Mesothelial cell of epicardium (in vitro differentiated cells): ENCODE results near the gene UBA52. TPM values are rescaled to one million over a fixed set of nuclear protein-coding genes. Genes with fewer than 3 reads are reported as not detected.

Source experiments
- DNase-seq, 2 experiments: peaks; one replicate each; pipeline ENCODE4 v3.0.0; 2021; ENCODE audit warnings: low spot score in 2 of 2; ENCODE audit not compliant: unreplicated experiment in 2 of 2
- H3K27ac Mint-ChIP-seq: 2 replicates; pipeline ENCODE4 v1.8.0; 2021; ENCODE audit warnings: mixed read lengths
- H3K27me3 Mint-ChIP-seq: 2 replicates; pipeline ENCODE4 v1.8.0; 2021; ENCODE audit warnings: low read depth, mixed read lengths
- H3K36me3 Mint-ChIP-seq: 2 replicates; pipeline ENCODE4 v1.8.0; 2021; ENCODE audit warnings: mixed read lengths
- H3K4me1 Mint-ChIP-seq: 2 replicates; pipeline ENCODE4 v1.8.0; 2021; ENCODE audit warnings: mixed read lengths
- H3K4me3 Mint-ChIP-seq: 2 replicates; pipeline ENCODE4 v1.8.0; 2021; ENCODE audit warnings: mild to moderate bottlenecking, moderate library complexity, mixed read lengths
- H3K9me3 Mint-ChIP-seq: 2 replicates; pipeline ENCODE4 v1.8.0; 2021; ENCODE audit warnings: mixed read lengths
- total RNA-seq: library from RNA; stranded (reverse); gene quantifications from 3 replicates; pipeline ENCODE4 v1.2.1, GENCODE V29; 2021
- TF ChIP-seq, protein P1 (sequence below): fragments of 200-600 bp; sonication (generic); IDR thresholded peaks from one replicate; pipeline ENCODE4 v1.5.0; 2021; ENCODE audit warnings: antibody characterized with exemption; ENCODE audit not compliant: unreplicated experiment

The UBA52 gene
- total RNA-seq, 1 donor from 2014 or later, result 846 TPM

DNA sequence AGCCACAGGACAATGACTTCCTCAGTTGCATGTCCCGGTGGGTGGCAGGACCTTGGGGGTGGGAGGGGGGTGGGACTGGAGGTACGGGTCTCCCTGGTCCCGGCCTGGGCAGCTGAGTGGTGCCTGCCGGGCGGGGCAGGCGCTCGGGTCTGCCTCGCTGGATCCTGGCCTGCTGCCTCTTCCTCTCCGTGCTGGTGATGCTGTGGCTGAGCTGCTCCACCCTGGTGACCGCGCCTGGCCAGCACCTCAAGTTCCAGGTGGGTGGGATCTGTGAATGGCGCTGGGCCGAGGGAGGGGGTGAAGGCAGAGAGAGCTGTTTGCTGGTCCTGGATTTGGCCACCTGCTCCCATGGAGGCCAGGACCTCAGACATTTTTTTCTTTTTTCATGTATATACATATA, 46.6 kb downstream of the UBA52 start:
- peaks cover 49% of the 10 kb centered on the region for H3K27me3 Mint-ChIP-seq
- no peaks in the 10 kb centered on the region for H3K36me3 Mint-ChIP-seq
- DNase-seq, result no peak
- H3K4me1 Mint-ChIP-seq, result peaks cover 6% of the 10 kb centered on the region
- H3K9me3 Mint-ChIP-seq, result peaks cover 8% of the 10 kb centered on the region
- H3K4me3 Mint-ChIP-seq, result no peak overlapping the region
- no peak overlapping the region for H3K27ac Mint-ChIP-seq
- TF ChIP-seq, protein P1, sequence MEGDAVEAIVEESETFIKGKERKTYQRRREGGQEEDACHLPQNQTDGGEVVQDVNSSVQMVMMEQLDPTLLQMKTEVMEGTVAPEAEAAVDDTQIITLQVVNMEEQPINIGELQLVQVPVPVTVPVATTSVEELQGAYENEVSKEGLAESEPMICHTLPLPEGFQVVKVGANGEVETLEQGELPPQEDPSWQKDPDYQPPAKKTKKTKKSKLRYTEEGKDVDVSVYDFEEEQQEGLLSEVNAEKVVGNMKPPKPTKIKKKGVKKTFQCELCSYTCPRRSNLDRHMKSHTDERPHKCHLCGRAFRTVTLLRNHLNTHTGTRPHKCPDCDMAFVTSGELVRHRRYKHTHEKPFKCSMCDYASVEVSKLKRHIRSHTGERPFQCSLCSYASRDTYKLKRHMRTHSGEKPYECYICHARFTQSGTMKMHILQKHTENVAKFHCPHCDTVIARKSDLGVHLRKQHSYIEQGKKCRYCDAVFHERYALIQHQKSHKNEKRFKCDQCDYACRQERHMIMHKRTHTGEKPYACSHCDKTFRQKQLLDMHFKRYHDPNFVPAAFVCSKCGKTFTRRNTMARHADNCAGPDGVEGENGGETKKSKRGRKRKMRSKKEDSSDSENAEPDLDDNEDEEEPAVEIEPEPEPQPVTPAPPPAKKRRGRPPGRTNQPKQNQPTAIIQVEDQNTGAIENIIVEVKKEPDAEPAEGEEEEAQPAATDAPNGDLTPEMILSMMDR, result no peak

DNA sequence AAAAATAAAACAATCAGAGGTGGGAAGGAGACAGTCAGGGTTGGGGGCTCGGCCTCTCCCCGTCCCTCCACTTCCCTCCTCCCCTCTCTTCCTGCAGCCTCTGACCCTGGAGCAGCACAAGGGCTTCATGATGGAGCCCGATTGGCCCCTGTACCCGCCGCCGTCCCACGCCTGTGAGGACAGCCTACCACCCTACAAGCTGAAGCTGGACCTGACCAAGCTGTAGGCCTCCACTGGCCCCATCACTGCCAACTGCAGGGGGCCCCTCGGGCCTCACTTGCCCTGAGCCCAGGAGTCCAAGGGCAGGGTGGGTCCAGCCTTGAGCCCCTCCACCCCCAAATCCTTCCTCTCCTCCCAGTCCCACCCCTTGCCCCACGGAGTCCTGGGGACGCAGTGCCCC, 48.7 kb downstream of the UBA52 start:
- Mint-ChIP-seq H3K9me3 (peaks cover 8% of the 10 kb centered on the region), H3K4me1 (no peaks in the 10 kb centered on the region), H3K27ac (no peak overlapping the region), H3K36me3 (no peaks in the 10 kb centered on the region), H3K4me3 (no peak overlapping the region), H3K27me3 (peaks cover 30% of the 10 kb centered on the region)
- DNase-seq, result no peak
- TF ChIP-seq, protein P1, result no peak

DNA sequence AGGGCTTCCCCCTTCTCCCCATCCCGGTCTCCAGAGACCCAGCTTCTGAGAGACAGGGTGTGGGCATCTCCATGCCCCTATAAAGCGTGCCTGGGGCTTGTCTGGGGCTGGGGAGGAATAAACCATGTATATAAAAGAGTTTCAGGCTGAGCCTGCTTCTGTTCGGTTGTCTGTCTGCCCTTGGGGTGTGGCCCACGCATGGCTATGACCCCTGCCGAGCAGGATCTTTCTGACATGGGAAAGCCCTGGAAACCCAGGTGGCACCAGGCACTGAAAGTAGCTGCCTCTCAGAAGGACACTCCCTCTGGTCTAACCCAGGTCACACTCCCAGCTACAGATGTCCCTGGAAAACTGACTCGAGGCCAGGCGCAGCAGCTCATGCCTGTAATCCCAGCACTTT, 49.2 kb downstream of the UBA52 start:
- peaks cover 8% of the 10 kb centered on the region for H3K9me3 Mint-ChIP-seq
- H3K36me3 Mint-ChIP-seq, result no peaks in the 10 kb centered on the region
- H3K27me3 Mint-ChIP-seq, result peaks cover 25% of the 10 kb centered on the region
- TF ChIP-seq, protein P1, result no peak
- H3K27ac Mint-ChIP-seq, result no peak overlapping the region
- no peak for DNase-seq
- no peak overlapping the region for H3K4me3 Mint-ChIP-seq
- H3K4me1 Mint-ChIP-seq, result no peaks in the 10 kb centered on the region

- no peak for DNase-seq
Observed at GRCh38 chr19:18626906-18627305, 55.2 kb downstream of the UBA52 start.

More at GRCh38 chr19:18626906-18627305, 55.2 kb downstream of the UBA52 start:
- Mint-ChIP-seq H3K4me1 (no peaks in the 10 kb centered on the region), H3K4me3 (no peak overlapping the region), H3K36me3 (no peaks in the 10 kb centered on the region), H3K9me3 (no peaks in the 10 kb centered on the region), H3K27me3 (peaks cover 20% of the 10 kb centered on the region), H3K27ac (no peak overlapping the region)
- TF ChIP-seq, protein P1, result no peak

Other genes starting within 250 kb of the UBA52 start
- 112 to 119 TPM (median 114 TPM) in 3 replicates for gene LSM4, start 248.8 kb upstream of the UBA52 start, total RNA-seq
- 22.6 to 24.3 TPM (median 23.2 TPM) in 3 replicates for gene PGPEP1, start 231.3 kb upstream of the UBA52 start, total RNA-seq
- 3.2 to 4.7 TPM (median 3.9 TPM) in 3 replicates for gene GDF15, start 185.7 kb upstream of the UBA52 start, total RNA-seq
- gene LRRC25, start 174.2 kb upstream of the UBA52 start, total RNA-seq, result 0.18 to 0.29 TPM in 2 of 3 replicates, not detected in the other
- gene SSBP4, start 152.5 kb upstream of the UBA52 start, total RNA-seq, result 120 to 123 TPM (median 121 TPM) in 3 replicates
- gene ISYNA1, start 133.7 kb upstream of the UBA52 start, total RNA-seq, result 795 to 833 TPM (median 826 TPM) in 3 replicates
- 16.4 to 19.2 TPM (median 18.7 TPM) in 3 replicates for gene ELL, start 49.8 kb upstream of the UBA52 start, total RNA-seq
- 245 to 250 TPM (median 247 TPM) in 3 replicates for gene FKBP8, start 28.3 kb upstream of the UBA52 start, total RNA-seq
- gene KXD1, start 14.0 kb upstream of the UBA52 start, total RNA-seq, result 79.7 to 82.2 TPM (median 80.3 TPM) in 3 replicates
- 56.5 to 58.8 TPM (median 58.3 TPM) in 3 replicates for gene REX1BD, start 16.9 kb downstream of the UBA52 start, total RNA-seq
- gene CRLF1, start 34.9 kb downstream of the UBA52 start, total RNA-seq, result 0.89 to 2.0 TPM (median 1.0 TPM) in 3 replicates
- gene TMEM59L, start 41.0 kb downstream of the UBA52 start, total RNA-seq, result 4.9 to 6.4 TPM (median 4.9 TPM) in 3 replicates
- gene KLHL26, start 65.2 kb downstream of the UBA52 start, total RNA-seq, result 12.0 to 13.2 TPM (median 12.6 TPM) in 3 replicates
- gene CRTC1, start 111.8 kb downstream of the UBA52 start, total RNA-seq, result 29.5 to 31.9 TPM (median 29.5 TPM) in 3 replicates
- 0.16 to 0.31 TPM (median 0.18 TPM) in 3 replicates for gene COMP, start 219.4 kb downstream of the UBA52 start, total RNA-seq